ENCODE measurements around the gene FKBP1A. TPM values are rescaled to one million over a fixed set of nuclear protein-coding genes. Genes with fewer than 3 reads are reported as not detected.

Gene FKBP1A
- total and polyA plus RNA-seq, 9 of the 15 experiments (the other 6 are each of a cell fraction or from before 2014, with no cell fraction given): 48.8 to 502 (median 89.6) TPM

DNA sequence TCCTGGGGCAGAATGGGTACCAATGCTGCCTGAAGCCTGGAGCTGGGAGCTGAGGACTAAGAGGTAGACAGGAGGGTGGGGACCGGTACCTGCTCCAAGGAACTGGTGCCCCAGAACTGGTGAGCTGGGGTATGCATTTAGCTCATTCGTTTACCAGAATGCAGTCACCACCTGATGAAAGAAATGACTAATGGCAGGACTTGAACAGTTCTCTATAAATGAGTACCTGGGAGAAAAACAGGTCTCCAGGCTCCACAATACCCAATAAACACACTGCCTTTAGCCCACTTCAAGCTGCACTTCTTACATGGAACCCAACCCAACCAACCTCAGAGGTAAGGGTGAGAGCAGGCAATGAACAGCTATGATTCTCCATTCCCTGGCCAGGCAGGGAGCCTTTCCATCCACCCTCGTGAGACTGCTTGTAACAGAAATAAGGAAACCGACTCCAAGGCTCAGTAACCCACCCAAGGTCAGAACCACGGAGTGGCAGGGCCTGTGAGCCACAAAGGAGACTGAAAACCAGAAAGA lies 15.4 kb downstream of the FKBP1A start (continued):
- no peak for TF ChIP-seq ZNF143 (CRISPR knock-in tag; IDR thresholded peaks at IDR 0.05)
- no peak for TF ChIP-seq DDX20 (tag; IDR thresholded peaks at IDR 0.05; ENCODE audit: low read depth)
- TF ChIP-seq, protein P1, sequence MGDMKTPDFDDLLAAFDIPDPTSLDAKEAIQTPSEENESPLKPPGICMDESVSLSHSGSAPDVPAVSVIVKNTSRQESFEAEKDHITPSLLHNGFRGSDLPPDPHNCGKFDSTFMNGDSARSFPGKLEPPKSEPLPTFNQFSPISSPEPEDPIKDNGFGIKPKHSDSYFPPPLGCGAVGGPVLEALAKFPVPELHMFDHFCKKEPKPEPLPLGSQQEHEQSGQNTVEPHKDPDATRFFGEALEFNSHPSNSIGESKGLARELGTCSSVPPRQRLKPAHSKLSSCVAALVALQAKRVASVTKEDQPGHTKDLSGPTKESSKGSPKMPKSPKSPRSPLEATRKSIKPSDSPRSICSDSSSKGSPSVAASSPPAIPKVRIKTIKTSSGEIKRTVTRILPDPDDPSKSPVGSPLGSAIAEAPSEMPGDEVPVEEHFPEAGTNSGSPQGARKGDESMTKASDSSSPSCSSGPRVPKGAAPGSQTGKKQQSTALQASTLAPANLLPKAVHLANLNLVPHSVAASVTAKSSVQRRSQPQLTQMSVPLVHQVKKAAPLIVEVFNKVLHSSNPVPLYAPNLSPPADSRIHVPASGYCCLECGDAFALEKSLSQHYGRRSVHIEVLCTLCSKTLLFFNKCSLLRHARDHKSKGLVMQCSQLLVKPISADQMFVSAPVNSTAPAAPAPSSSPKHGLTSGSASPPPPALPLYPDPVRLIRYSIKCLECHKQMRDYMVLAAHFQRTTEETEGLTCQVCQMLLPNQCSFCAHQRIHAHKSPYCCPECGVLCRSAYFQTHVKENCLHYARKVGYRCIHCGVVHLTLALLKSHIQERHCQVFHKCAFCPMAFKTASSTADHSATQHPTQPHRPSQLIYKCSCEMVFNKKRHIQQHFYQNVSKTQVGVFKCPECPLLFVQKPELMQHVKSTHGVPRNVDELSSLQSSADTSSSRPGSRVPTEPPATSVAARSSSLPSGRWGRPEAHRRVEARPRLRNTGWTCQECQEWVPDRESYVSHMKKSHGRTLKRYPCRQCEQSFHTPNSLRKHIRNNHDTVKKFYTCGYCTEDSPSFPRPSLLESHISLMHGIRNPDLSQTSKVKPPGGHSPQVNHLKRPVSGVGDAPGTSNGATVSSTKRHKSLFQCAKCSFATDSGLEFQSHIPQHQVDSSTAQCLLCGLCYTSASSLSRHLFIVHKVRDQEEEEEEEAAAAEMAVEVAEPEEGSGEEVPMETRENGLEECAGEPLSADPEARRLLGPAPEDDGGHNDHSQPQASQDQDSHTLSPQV (IDR thresholded peaks at IDR 0.05): no peak
- TF ChIP-seq, protein P2, sequence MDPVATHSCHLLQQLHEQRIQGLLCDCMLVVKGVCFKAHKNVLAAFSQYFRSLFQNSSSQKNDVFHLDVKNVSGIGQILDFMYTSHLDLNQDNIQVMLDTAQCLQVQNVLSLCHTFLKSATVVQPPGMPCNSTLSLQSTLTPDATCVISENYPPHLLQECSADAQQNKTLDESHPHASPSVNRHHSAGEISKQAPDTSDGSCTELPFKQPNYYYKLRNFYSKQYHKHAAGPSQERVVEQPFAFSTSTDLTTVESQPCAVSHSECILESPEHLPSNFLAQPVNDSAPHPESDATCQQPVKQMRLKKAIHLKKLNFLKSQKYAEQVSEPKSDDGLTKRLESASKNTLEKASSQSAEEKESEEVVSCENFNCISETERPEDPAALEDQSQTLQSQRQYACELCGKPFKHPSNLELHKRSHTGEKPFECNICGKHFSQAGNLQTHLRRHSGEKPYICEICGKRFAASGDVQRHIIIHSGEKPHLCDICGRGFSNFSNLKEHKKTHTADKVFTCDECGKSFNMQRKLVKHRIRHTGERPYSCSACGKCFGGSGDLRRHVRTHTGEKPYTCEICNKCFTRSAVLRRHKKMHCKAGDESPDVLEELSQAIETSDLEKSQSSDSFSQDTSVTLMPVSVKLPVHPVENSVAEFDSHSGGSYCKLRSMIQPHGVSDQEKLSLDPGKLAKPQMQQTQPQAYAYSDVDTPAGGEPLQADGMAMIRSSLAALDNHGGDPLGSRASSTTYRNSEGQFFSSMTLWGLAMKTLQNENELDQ (CRISPR knock-in tag; IDR thresholded peaks at IDR 0.05; ENCODE audit: borderline replicate concordance): no peak
- TF ChIP-seq, protein P3, sequence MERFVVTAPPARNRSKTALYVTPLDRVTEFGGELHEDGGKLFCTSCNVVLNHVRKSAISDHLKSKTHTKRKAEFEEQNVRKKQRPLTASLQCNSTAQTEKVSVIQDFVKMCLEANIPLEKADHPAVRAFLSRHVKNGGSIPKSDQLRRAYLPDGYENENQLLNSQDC (CRISPR knock-in tag; IDR thresholded peaks at IDR 0.05): no peak
- TF ChIP-seq DIDO1 (tag; IDR thresholded peaks at IDR 0.05; ENCODE audit: low read depth): no peak
- TF ChIP-seq, protein P4, sequence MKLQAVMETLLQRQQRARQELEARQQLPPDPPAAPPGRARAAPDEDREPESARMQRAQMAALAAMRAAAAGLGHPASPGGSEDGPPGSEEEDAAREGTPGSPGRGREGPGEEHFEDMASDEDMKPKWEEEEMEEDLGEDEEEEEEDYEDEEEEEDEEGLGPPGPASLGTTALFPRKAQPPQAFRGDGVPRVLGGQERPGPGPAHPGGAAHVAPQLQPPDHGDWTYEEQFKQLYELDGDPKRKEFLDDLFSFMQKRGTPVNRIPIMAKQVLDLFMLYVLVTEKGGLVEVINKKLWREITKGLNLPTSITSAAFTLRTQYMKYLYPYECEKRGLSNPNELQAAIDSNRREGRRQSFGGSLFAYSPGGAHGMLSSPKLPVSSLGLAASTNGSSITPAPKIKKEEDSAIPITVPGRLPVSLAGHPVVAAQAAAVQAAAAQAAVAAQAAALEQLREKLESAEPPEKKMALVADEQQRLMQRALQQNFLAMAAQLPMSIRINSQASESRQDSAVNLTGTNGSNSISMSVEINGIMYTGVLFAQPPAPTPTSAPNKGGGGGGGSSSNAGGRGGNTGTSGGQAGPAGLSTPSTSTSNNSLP (IDR thresholded peaks at IDR 0.05; ENCODE audit: borderline replicate concordance, low read depth, low read length): no peak
- TF ChIP-seq ZSCAN29 (IDR thresholded peaks at IDR 0.05): no peak
- no peak for TF ChIP-seq ZNF561 (CRISPR knock-in tag; conservative IDR thresholded peaks at IDR 0.05)
- no peak for TF ChIP-seq STAG1 (CRISPR knock-in tag; IDR thresholded peaks at IDR 0.05; ENCODE audit: borderline replicate concordance)

Data from K562 (cell line).